HepG2 (cell line): Measurements from ENCODE around the gene DPYSL3. TPM values are rescaled to one million over a fixed set of nuclear protein-coding genes. Genes with fewer than 3 reads are reported as not detected.

Experiments used
- ATAC-seq: fragments of 200-7000 bp; cut with Tn5 transposase; 3 replicates; pipeline ENCODE4 v1.9.1; 2020; ENCODE audit warnings: mild to moderate bottlenecking, moderate library complexity
- BruUV-seq: library from RNA; stranded (reverse); fragments of 400-500 nt; replicated peaks from 2 replicates; lab custom pipeline; 2021; lab: Mats Ljungman, UMichigan
- CTCF ChIA-PET: fragments of 300-600 bp; formaldehyde crosslinking; extraction: SDS; loops from one replicate; lab custom pipeline; 2021; ENCODE audit warnings: low total read pairs, inconsistent platforms, low intra/inter-chr PET ratio; lab: Yijun Ruan, JAX
- POLR2A ChIA-PET: fragments of 350-600 bp; sonication (Branson Sonifier 250); formaldehyde crosslinking; loops from one replicate; lab custom pipeline; 2020; ENCODE audit warnings: antibody characterized with exemption, inconsistent platforms; lab: Yijun Ruan, JAX
- DNase-seq: peaks from one replicate; pipeline ENCODE4 v3.0.0-alpha.2; 2015; ENCODE audit warnings: low spot score
- FAIRE-seq: peaks from 3 replicates; lab custom pipeline; 2011; peaks lifted over from hg19 to GRCh38; lab: Jason Lieb, UNC
- H2AFZ ChIP-seq: one replicate; pipeline ENCODE4 v1.6.1; 2011; ENCODE audit warnings: low read length, inconsistent platforms
- H3K27ac ChIP-seq: fragments of 300-600 bp; 3 replicates; pipeline ENCODE4 v1.8.0; 2011; ENCODE audit warnings: mixed run types, mild to moderate bottlenecking, mixed read lengths, low read length, inconsistent platforms; ENCODE audit not compliant: insufficient read depth; ENCODE audit errors: extremely low read length
- H3K27me3 ChIP-seq, 2 experiments: fragments of 200-600 bp in 1 of 2; 2 replicates in 1 of 2; 3 replicates in 1 of 2; pipeline versions ENCODE4 v1.6.0 to v1.8.0; 2011; ENCODE audit warnings: low read length in 2 of 2, mild to moderate bottlenecking in 2 of 2, moderate library complexity in 2 of 2, inconsistent platforms in 1 of 2; ENCODE audit not compliant: insufficient read depth in 2 of 2, control insufficient read depth in 1 of 2
- H3K36me3 ChIP-seq, 2 experiments: fragments of 200-600 bp in 1 of 2; replicated peaks in 1 of 2; 2 replicates in 1 of 2; 3 replicates in 1 of 2; pipeline versions ENCODE4 v1.5.1 to v1.8.0; 2011; ENCODE audit warnings: low read length in 2 of 2, inconsistent platforms in 1 of 2; ENCODE audit not compliant: insufficient read depth in 2 of 2, control insufficient read depth in 1 of 2
- H3K4me1 ChIP-seq: 2 replicates; pipeline ENCODE4 v1.5.1; 2012; ENCODE audit warnings: low read length, inconsistent platforms; ENCODE audit not compliant: insufficient read depth
- H3K4me2 ChIP-seq: 2 replicates; pipeline ENCODE4 v1.6.0; 2011; ENCODE audit warnings: low read depth, low read length, inconsistent platforms
- H3K4me3 ChIP-seq, 3 experiments: fragments of 200-600 bp in 1 of 3; sonication (generic), shearing (Covaris generic) in 1 of 3; replicated peaks in 1 of 3; 2 replicates each; pipeline ENCODE4 v1.5.1; 2011 to 2016; ENCODE audit warnings: low read length in 3 of 3, inconsistent platforms in 2 of 3, low read depth in 2 of 3, mild to moderate bottlenecking in 2 of 3, control low read depth in 1 of 3, mixed read lengths in 1 of 3; ENCODE audit not compliant: insufficient read depth in 1 of 3
- H3K79me2 ChIP-seq: one replicate; pipeline ENCODE4 v1.6.1; 2011; ENCODE audit warnings: low read length, inconsistent platforms; ENCODE audit not compliant: insufficient read depth
- H3K9ac ChIP-seq: 2 replicates; pipeline ENCODE4 v1.6.0; 2011; ENCODE audit warnings: mild to moderate bottlenecking, low read depth, low read length, inconsistent platforms; ENCODE audit not compliant: insufficient read depth
- H3K9me3 ChIP-seq: 2 replicates; pipeline ENCODE4 v1.5.1; 2012; ENCODE audit warnings: mild to moderate bottlenecking, low read length
- H4K20me1 ChIP-seq: 2 replicates; pipeline ENCODE4 v1.6.0; 2011; ENCODE audit warnings: inconsistent platforms, mild to moderate bottlenecking, low read length, moderate library complexity; ENCODE audit not compliant: insufficient read depth
- ASH2L ChIP-seq: fragments of 300-600, 200-600 bp; sonication (generic); IDR thresholded peaks from 2 replicates; pipeline ENCODE4 v1.7.0; 2017; ENCODE audit warnings: low read depth, mild to moderate bottlenecking, moderate library complexity, mixed read lengths, low read length; ENCODE audit not compliant: insufficient read length
- HHEX ChIP-seq: IDR thresholded peaks from 2 replicates; pipeline ENCODE4 v1.6.1; 2016; ENCODE audit warnings: control low read depth
- JUNB ChIP-seq: sonication (generic); formaldehyde crosslinking; IDR thresholded peaks from 2 replicates; pipeline ENCODE4 v1.8.0; 2022; ENCODE audit warnings: missing genetic modification reagents, mild to moderate bottlenecking, borderline replicate concordance
- SATB2 ChIP-seq: sonication (generic); formaldehyde crosslinking; IDR thresholded peaks from 2 replicates; pipeline ENCODE4 v1.5.0; 2020; ENCODE audit warnings: missing genetic modification reagents
- ZFP41 ChIP-seq: sonication (generic); formaldehyde crosslinking; IDR thresholded peaks from 2 replicates; pipeline ENCODE4 v1.4.0; 2020; ENCODE audit warnings: mild to moderate bottlenecking, missing genetic modification reagents, borderline replicate concordance
- ZNF740 ChIP-seq: sonication (generic); formaldehyde crosslinking; IDR thresholded peaks from 2 replicates; pipeline ENCODE4 v1.4.0; 2020; ENCODE audit warnings: missing genetic modification reagents
- WGBS: methylation state at CpG from one replicate; pipeline ENCODE4 v1.1.6; 2017; ENCODE audit warnings: low lambda C conversion rate; 5-methylcytosine and 5-hydroxymethylcytosine counted together
- in situ Hi-C: cut with HindIII; loops from 2 replicates; pipeline ENCODE4 v1.10.0; 2017; ENCODE audit warnings: low pct_unique_long_range_greater_than_20kb; ENCODE audit not compliant: extremely low pct_ligation_motif_present
- intact Hi-C: fragments of 100-400 bp; cut with micrococcal nuclease; formaldehyde crosslinking; loops from one replicate; pipeline ENCODE4 v1.10.0; 2022; ENCODE audit not compliant: unreplicated experiment
- polyA plus RNA-seq, 8 experiments: library from polyadenylated mRNA; depleted of rRNA in 3 of 8; stranded (reverse) in 7 of 8; unstranded in 1 of 8; fragments of >200 nt; fragmentation: Illumina TruSeq in 4 of 8; extraction: Trizol in 4 of 8; gene quantifications; 2 replicates each; pipeline versions ENCODE4 v1.2.1 to v1.2.3, GENCODE V29; 2011 to 2016; ENCODE audit warnings: low read depth in 4 of 8, missing spikeins in 1 of 8, mixed read lengths in 1 of 8; ENCODE audit not compliant: insufficient read depth in 1 of 8
- total RNA-seq, 5 experiments: library from RNA; depleted of rRNA; stranded (reverse); fragments of >200 nt; fragmentation: Illumina TruSeq; extraction: Trizol; gene quantifications; 2 replicates each; pipeline ENCODE4 v1.2.3, GENCODE V29; 2016; ENCODE audit warnings: low read depth in 1 of 5

The DPYSL3 gene
- total and polyA plus RNA-seq, 2 of the 13 experiments (the other 11 are each of a cell fraction or from before 2014, with no cell fraction given), result 0.08 to 0.15 TPM

GRCh38 chr5:147436596-147436995 is 73.3 kb downstream of the DPYSL3 start:
- no peak overlapping the region for H3K4me2 ChIP-seq
- no peak overlapping the region for H3K9ac ChIP-seq
- DNase-seq (no peak), ATAC-seq (no peak), FAIRE-seq (no peak)
- no peak overlapping the region for H2AFZ ChIP-seq
- ChIA-PET CTCF (no interaction called here), POLR2A (no interaction called here)
- H3K27me3 ChIP-seq, result no peaks in the 10 kb centered on the region
- H3K79me2 ChIP-seq, result no peaks in the 10 kb centered on the region
- H3K9me3 ChIP-seq, result no peaks in the 10 kb centered on the region
- no peak overlapping the region for H3K4me3 ChIP-seq
- BruUV-seq, result no TSS peak
- no peaks in the 10 kb centered on the region for H3K4me1 ChIP-seq
- intact Hi-C loops (no loop called here), in situ Hi-C loops (no loop called here)
- no peaks in the 10 kb centered on the region for H4K20me1 ChIP-seq
- WGBS, result 79% methylated on average over 3 of the region's 3 CpGs
- no peak for TF ChIP-seq SATB2
- TF ChIP-seq ASH2L, result no peak
- TF ChIP-seq ZFP41 (CRISPR knock-in tag), result no peak
- no peak for TF ChIP-seq JUNB (CRISPR knock-in tag)
- TF ChIP-seq ZNF740 (CRISPR knock-in tag), result no peak
- no peaks in the 10 kb centered on the region for H3K36me3 ChIP-seq
- H3K27ac ChIP-seq, result no peak overlapping the region

- in situ Hi-C loops, result no loop called here
- H4K20me1 ChIP-seq, result no peaks in the 10 kb centered on the region
- no peak overlapping the region for H3K27ac ChIP-seq
- no peaks in the 10 kb centered on the region for H3K4me1 ChIP-seq
- BruUV-seq, result no TSS peak
- no peaks in the 10 kb centered on the region for H3K27me3 ChIP-seq
- no peak overlapping the region for H3K4me2 ChIP-seq
- no peak overlapping the region for H2AFZ ChIP-seq
- no peak for DNase-seq
- no peak overlapping the region for H3K4me3 ChIP-seq
- no peak for FAIRE-seq
- H3K79me2 ChIP-seq, result no peaks in the 10 kb centered on the region
- 14% methylated on average over 3 of the region's 3 CpGs for whole genome bisulfite sequencing
- no peak for TF ChIP-seq HHEX
- TF ChIP-seq, all 625 proteins: peak for 0
- no peaks in the 10 kb centered on the region for H3K9me3 ChIP-seq
- intact Hi-C loops, result no loop called here
- no peaks in the 10 kb centered on the region for H3K36me3 ChIP-seq
- ChIA-PET CTCF (no interaction called here), POLR2A (no interaction called here)
- no peak for ATAC-seq
- no peak overlapping the region for H3K9ac ChIP-seq
These were observed 75.8 kb downstream of the DPYSL3 start for GRCh38 chr5:147434049-147434448.
